Peyer's patch (tissue), 4 donors: Measurements from ENCODE around the gene TCF12.

Experiments used
- CTCF ChIP-seq, 6 experiments: fragments of 450-650 bp in 4 of 6; fragments of 200-600 bp in 2 of 6; sonication (generic) in 1 of 6; IDR thresholded peaks; one replicate each; pipeline ENCODE4 v1.5.1; 2017 to 2019; ENCODE audit warnings: antibody characterized with exemption in 6 of 6, mild to moderate bottlenecking in 3 of 6, moderate library complexity in 1 of 6
- POLR2A ChIP-seq, 2 donors: fragments of 450-650 bp; IDR thresholded peaks; one replicate each; pipeline ENCODE4 v1.5.1; 2017; ENCODE audit warnings: antibody characterized with exemption in 2 of 2, mild to moderate bottlenecking in 2 of 2, moderate library complexity in 2 of 2

GRCh38 chr15:57310876-57311275 lies 392.4 kb downstream of the TCF12 start:
- no peak for TF ChIP-seq POLR2A (IDR thresholded peaks at IDR 0.05)
- no peak for TF ChIP-seq CTCF (IDR thresholded peaks at IDR 0.05)
